GM12878 (cell line): ENCODE data around the gene TTC23L. TPM values are rescaled to one million over a fixed set of nuclear protein-coding genes. Genes with fewer than 3 reads are reported as not detected.

Experiments used
- ATAC-seq: fragments of 200-7000 bp; cut with Tn5 transposase; 3 replicates; pipeline ENCODE4 v1.9.1; 2020; ENCODE audit warnings: mild to moderate bottlenecking, moderate library complexity
- BruUV-seq: library from RNA; stranded (reverse); fragments of 400-500 nt; replicated peaks from 2 replicates; lab custom pipeline; 2021; lab: Mats Ljungman, UMichigan
- CTCF ChIA-PET: fragments of 300-600 bp; sonication (Branson Sonifier 250); formaldehyde crosslinking; extraction: SDS; loops from one replicate; lab custom pipeline; 2021; ENCODE audit warnings: inconsistent platforms; lab: Yijun Ruan, JAX
- POLR2A ChIA-PET: fragments of 350-600 bp; formaldehyde crosslinking; extraction: SDS; loops from one replicate; lab custom pipeline; 2021; ENCODE audit warnings: inconsistent platforms; lab: Charles Lee
- RAD21 ChIA-PET: fragments of 300-600 bp; sonication (Branson Sonifier 250); formaldehyde crosslinking; loops from one replicate; lab custom pipeline; 2023; ENCODE audit warnings: antibody characterized with exemption; ENCODE audit not compliant: unreplicated experiment; lab: Charles Lee
- SMC1A ChIA-PET: fragments of 300-600 bp; sonication (Branson Sonifier 250); formaldehyde crosslinking; loops from one replicate; lab custom pipeline; 2023; ENCODE audit not compliant: unreplicated experiment, uncharacterized antibody; lab: Charles Lee
- DNase-seq: peaks from one replicate; pipeline ENCODE4 v3.0.0-alpha.2; 2011; ENCODE audit warnings: low read depth, low spot score
- FAIRE-seq: peaks from 3 replicates; lab custom pipeline; 2011; peaks lifted over from hg19 to GRCh38; lab: Jason Lieb, UNC
- H2AFZ ChIP-seq: 2 replicates; pipeline ENCODE4 v1.6.0; 2011; ENCODE audit warnings: low read depth, low read length, control low read depth; ENCODE audit not compliant: control insufficient read depth
- H3K27ac ChIP-seq: 2 replicates; pipeline ENCODE4 v1.5.1; 2011; ENCODE audit warnings: control low read depth; ENCODE audit not compliant: control insufficient read depth, insufficient read depth
- H3K27me3 ChIP-seq, 2 experiments: replicated peaks in 1 of 2; 2 replicates each; pipeline versions ENCODE4 v1.6.0 to v1.6.1; 2011; ENCODE audit warnings: low read length in 1 of 2; ENCODE audit not compliant: control insufficient read depth in 2 of 2, insufficient read depth in 2 of 2
- H3K36me3 ChIP-seq, 2 experiments: 2 replicates each; pipeline ENCODE4 v1.5.1; 2011; ENCODE audit warnings: low read length in 1 of 2; ENCODE audit not compliant: control insufficient read depth in 2 of 2, insufficient read depth in 2 of 2
- H3K4me1 ChIP-seq: 2 replicates; pipeline ENCODE4 v1.6.1; 2011; ENCODE audit warnings: mild to moderate bottlenecking, low read length, moderate library complexity, mixed read lengths; ENCODE audit not compliant: control insufficient read depth, insufficient read depth
- H3K4me2 ChIP-seq: 2 replicates; pipeline ENCODE4 v1.6.0; 2011; ENCODE audit warnings: control low read depth; ENCODE audit not compliant: control insufficient read depth, insufficient read depth
- H3K4me3 ChIP-seq: fragments of 200-600 bp; sonication (generic); 2 replicates; pipeline ENCODE4 v1.5.1; 2016
- H3K79me2 ChIP-seq: 2 replicates; pipeline ENCODE4 v1.6.0; 2011; ENCODE audit warnings: low read length; ENCODE audit not compliant: control insufficient read depth, insufficient read depth
- H3K9ac ChIP-seq: 2 replicates; pipeline ENCODE4 v1.8.0; 2011; ENCODE audit warnings: low read length, control low read depth, mixed read lengths; ENCODE audit not compliant: control insufficient read depth, insufficient read depth
- H3K9me3 ChIP-seq: replicated peaks from 3 replicates; pipeline ENCODE4 v1.5.1; 2011; ENCODE audit warnings: mild to moderate bottlenecking, low read length; ENCODE audit not compliant: control insufficient read depth, insufficient read depth
- H4K20me1 ChIP-seq: 2 replicates; pipeline ENCODE4 v1.6.0; 2011; ENCODE audit not compliant: control insufficient read depth, insufficient read depth
- BMI1 ChIP-seq: fragments of 450-650 bp; IDR thresholded peaks from 2 replicates; pipeline ENCODE4 v1.6.1; 2016; ENCODE audit warnings: mild to moderate bottlenecking, moderate library complexity, borderline replicate concordance
- E4F1 ChIP-seq: fragments of 450-650 bp; IDR thresholded peaks from 2 replicates; pipeline ENCODE4 v1.6.1; 2018; ENCODE audit warnings: borderline replicate concordance, mild to moderate bottlenecking; ENCODE audit not compliant: partially characterized antibody
- EED ChIP-seq: sonication (generic); IDR thresholded peaks from 2 replicates; pipeline ENCODE4 v1.6.1; 2016; ENCODE audit warnings: antibody characterized with exemption, low read depth
- GABPA ChIP-seq: IDR thresholded peaks from 2 replicates; pipeline ENCODE4 v1.6.1; 2014; ENCODE audit warnings: antibody characterized with exemption, low read depth, mild to moderate bottlenecking, inconsistent platforms
- HDGF ChIP-seq: fragments of 450-650 bp; IDR thresholded peaks from 2 replicates; pipeline ENCODE4 v1.6.1; 2016; ENCODE audit warnings: antibody characterized with exemption
- IRF4 ChIP-seq: IDR thresholded peaks from 2 replicates; pipeline ENCODE4 v1.6.1; 2011; ENCODE audit warnings: low read depth, low read length
- MTA3 ChIP-seq: IDR thresholded peaks from 2 replicates; pipeline ENCODE4 v1.6.1; 2012; ENCODE audit warnings: low read length, inconsistent platforms, borderline replicate concordance
- MYB ChIP-seq: fragments of 150-350 bp; IDR thresholded peaks from 2 replicates; pipeline ENCODE4 v1.6.1; 2014; ENCODE audit warnings: mild to moderate bottlenecking, low read depth, low read length, borderline replicate concordance
- NFIC ChIP-seq: IDR thresholded peaks from 2 replicates; pipeline ENCODE4 v1.6.1; 2012; ENCODE audit warnings: low read depth, mild to moderate bottlenecking, inconsistent platforms, low read length, moderate library complexity
- NR2C1 ChIP-seq: fragments of 450-650 bp; IDR thresholded peaks from 2 replicates; pipeline ENCODE4 v1.6.1; 2017; ENCODE audit warnings: antibody characterized with exemption, mild to moderate bottlenecking, moderate library complexity
- POU2F2 ChIP-seq: IDR thresholded peaks from 3 replicates; pipeline ENCODE4 v1.6.1; 2011; ENCODE audit warnings: low read depth, mild to moderate bottlenecking, low read length, borderline replicate concordance
- RB1 ChIP-seq: fragments of 450-650 bp; formaldehyde crosslinking; IDR thresholded peaks from 2 replicates; pipeline ENCODE4 v1.6.1; 2017; ENCODE audit warnings: mild to moderate bottlenecking, borderline replicate concordance
- TBL1XR1 ChIP-seq: IDR thresholded peaks from 2 replicates; pipeline ENCODE4 v1.6.1; 2012; ENCODE audit warnings: low read depth, low read length, improper control_type of control experiment
- TCF12 ChIP-seq: IDR thresholded peaks from 2 replicates; pipeline ENCODE4 v1.6.1; 2011; ENCODE audit warnings: low read depth, mild to moderate bottlenecking, low read length
- ZSCAN29 ChIP-seq: fragments of 450-650 bp; IDR thresholded peaks from 2 replicates; pipeline ENCODE4 v1.6.1; 2017; ENCODE audit warnings: mild to moderate bottlenecking, moderate library complexity
- WGBS: methylation state at CpG from one replicate; pipeline ENCODE4 v1.1.6; 2016; ENCODE audit warnings: low lambda C conversion rate; ENCODE audit not compliant: insufficient replicate concordance, insufficient coverage; ENCODE audit errors: missing lambda C conversion rate; 5-methylcytosine and 5-hydroxymethylcytosine counted together
- in situ Hi-C: fragments of 300-500 bp; cut with MboI; formaldehyde crosslinking; loops from 9 replicates; pipeline ENCODE4 v1.14.3; 2018; ENCODE audit warnings: mixed read lengths
- intact Hi-C: fragments of 100-400 bp; cut with micrococcal nuclease; formaldehyde crosslinking; loops from one replicate; pipeline ENCODE4 v1.14.2; 2022; ENCODE audit not compliant: unreplicated experiment
- polyA plus RNA-seq, 11 experiments: library from polyadenylated mRNA; depleted of rRNA in 4 of 11; unstranded in 6 of 11; stranded (reverse) in 5 of 11; fragments of >200 nt; fragmentation: Nextera tagmentation in 4 of 11; fragmentation: Illumina TruSeq in 1 of 11; extraction: Ambion mirVana in 4 of 11; extraction: Trizol in 1 of 11; gene quantifications; 1 replicate in 1 of 11; 2 replicates in 10 of 11; pipeline versions ENCODE4 v1.2.1 to v1.2.3, GENCODE V29; 2011 to 2016; ENCODE audit warnings: inconsistent platforms in 2 of 11, missing spikeins in 2 of 11, low read depth in 1 of 11
- total RNA-seq, 4 experiments: library from RNA; depleted of rRNA in 3 of 4; stranded (reverse); fragments of >200 nt in 3 of 4; fragmentation: Illumina TruSeq in 1 of 4; extraction: Trizol in 1 of 4; gene quantifications; 2 replicates each; pipeline versions ENCODE4 v1.2.1 to v1.2.3, GENCODE V29; 2013 to 2021

The TTC23L gene
- total and polyA plus RNA-seq, 10 of the 15 experiments (the other 5 are each of a cell fraction or from before 2014, with no cell fraction given): 0.09 to 0.34 TPM; not detected in 8

GRCh38 chr5:34854459-34855174, 15.7 kb downstream of the TTC23L start (continued):
- TF ChIP-seq EED (peak; percentile 64), IRF4 (peak; percentile 68; the same call in 1 of the 2 replicates)

- intact Hi-C loops: no loop called here
- in situ Hi-C loops: loop anchor here (25.0 kb wide), 1 partner anchor 670 kb away; no protein-coding TSS in a partner anchor
- no peak for FAIRE-seq
- no peaks in the 10 kb centered on the region for H3K36me3 ChIP-seq
- TF ChIP-seq ZSCAN29: no peak
- H2AFZ ChIP-seq: no peak overlapping the region
- H3K4me2 ChIP-seq: no peak overlapping the region
- SMC1A ChIA-PET: no interaction called here
- no peak overlapping the region for H3K9ac ChIP-seq
- WGBS: 44% methylated on average over 3 of the region's 3 CpGs
- H3K27me3 ChIP-seq: no peaks in the 10 kb centered on the region
- H3K79me2 ChIP-seq: no peaks in the 10 kb centered on the region
- BruUV-seq: no TSS peak
- CTCF ChIA-PET: no interaction called here
- no peak overlapping the region for H3K4me3 ChIP-seq
- RAD21 ChIA-PET: no interaction called here
- POLR2A ChIA-PET: no interaction called here
- no peaks in the 10 kb centered on the region for H3K9me3 ChIP-seq
- no peak overlapping the region for H3K27ac ChIP-seq
- no peak for DNase-seq
- no peak for ATAC-seq
- H4K20me1 ChIP-seq: no peaks in the 10 kb centered on the region
- peaks cover 6% of the 10 kb centered on the region for H3K4me1 ChIP-seq
Observed at GRCh38 chr5:34857161-34857560, 18.2 kb downstream of the TTC23L start.

GRCh38 chr5:34857894-34858293, 18.9 kb downstream of the TTC23L start:
- Histone ChIP-seq H4K20me1 (no peaks in the 10 kb centered on the region), H3K27ac (no peak overlapping the region), H3K9me3 (no peaks in the 10 kb centered on the region), H3K4me1 (peaks cover 6% of the 10 kb centered on the region), H3K4me2 (no peak overlapping the region), H2AFZ (no peak overlapping the region), H3K36me3 (no peaks in the 10 kb centered on the region), H3K9ac (no peak overlapping the region), H3K79me2 (no peaks in the 10 kb centered on the region), H3K4me3 (no peak overlapping the region), H3K27me3 (no peaks in the 10 kb centered on the region)
- POLR2A ChIA-PET: no interaction called here
- DNase-seq (no peak), ATAC-seq (no peak), FAIRE-seq (no peak)
- SMC1A ChIA-PET: no interaction called here
- RAD21 ChIA-PET: no interaction called here
- no TSS peak for BruUV-seq
- CTCF ChIA-PET: no interaction called here
- intact Hi-C loops: no loop called here
- WGBS: 25% methylated on average over 1 of the region's 1 CpG
- in situ Hi-C loops: loop anchor here (25.0 kb wide), 1 partner anchor 671 kb away; no protein-coding TSS in a partner anchor
- TF ChIP-seq TBL1XR1 (no peak), E4F1 (no peak), RB1 (no peak), BMI1 (no peak), TCF12 (no peak), MTA3 (no peak), MYB (no peak), HDGF (no peak), POU2F2 (no peak), GABPA (no peak), NR2C1 (no peak), NFIC (no peak)
